ENCODE measurements around the gene SLC25A38. TPM values are rescaled to one million over a fixed set of nuclear protein-coding genes. Genes with fewer than 3 reads are reported as not detected.

SLC25A38 gene
- total and polyA plus RNA-seq, 4 donors, result 24.8 to 31.0 (median 27.4) TPM

- peaks cover 0 to 10% (median 0%) of the 10 kb centered on the region in 5 donors for H3K4me1 ChIP-seq (ENCODE audit: control insufficient read depth in 5 of 5, insufficient read depth in 5 of 5, low read length in 5 of 5)
- H3K27ac ChIP-seq (ENCODE audit: low read depth in 1 of 2, low read length in 1 of 2), result no peak overlapping the region
- WGBS, 2 donors, result 94 to 99% methylated on average over 3 of the region's 3 CpGs
- no peak for TF ChIP-seq CTCF (IDR thresholded peaks at IDR 0.05; ENCODE audit: control extremely low read depth, extremely low read depth)
- H3K27me3 ChIP-seq (ENCODE audit: control insufficient read depth in 3 of 3, insufficient read depth in 3 of 3, low read length in 2 of 3), result no peaks in the 10 kb centered on the region
- no peak overlapping the region for H3K9ac ChIP-seq (ENCODE audit: insufficient read depth in 1 of 2, low read length in 2 of 2)
- no peak for DNase-seq
- peaks cover 0 to 2% (median 0%) of the 10 kb centered on the region in 4 donors for H3K36me3 ChIP-seq (ENCODE audit: control insufficient read depth in 4 of 4, insufficient read depth in 4 of 4, low read length in 4 of 4)
- ATAC-seq (ENCODE audit: insufficient read depth, low FRiP score), result no peak
- H3K9me3 ChIP-seq (ENCODE audit: control insufficient read depth in 4 of 4, insufficient read depth in 3 of 4, low read length in 3 of 4), result no peaks in the 10 kb centered on the region
- H3K4me3 ChIP-seq, result no peak overlapping the region
These were observed 1.7 kb upstream of the SLC25A38 start for GRCh38 chr3:39381432-39381831.

- Histone ChIP-seq H3K27me3 (ENCODE audit: control insufficient read depth in 3 of 3, insufficient read depth in 3 of 3, low read length in 2 of 3) (no peaks in the 10 kb centered on the region), H3K27ac (ENCODE audit: low read depth in 1 of 2, low read length in 1 of 2) (peak overlapping the region; percentile 94 to 96), H3K4me3 (peak overlapping the region; percentile 77), H3K36me3 (ENCODE audit: control insufficient read depth in 4 of 4, insufficient read depth in 4 of 4, low read length in 4 of 4) (peaks cover 0 to 2% (median 0%) of the 10 kb centered on the region in 4 donors), H3K9me3 (ENCODE audit: control insufficient read depth in 4 of 4, insufficient read depth in 3 of 4, low read length in 3 of 4) (no peaks in the 10 kb centered on the region), H3K9ac (ENCODE audit: insufficient read depth in 1 of 2, low read length in 2 of 2) (peak overlapping the region; percentile 86 to 90), H3K4me1 (ENCODE audit: control insufficient read depth in 5 of 5, insufficient read depth in 5 of 5, low read length in 5 of 5) (peaks cover 0 to 12% (median 0%) of the 10 kb centered on the region in 5 donors)
- ATAC-seq (ENCODE audit: insufficient read depth, low FRiP score) (peak; percentile 96), DNase-seq (peak; percentile 94 to 96 (median 96))
- 1% methylated on average over 66 of the region's 66 CpGs for WGBS, 2 donors
- TF ChIP-seq CTCF (IDR thresholded peaks at IDR 0.05; ENCODE audit: control extremely low read depth, extremely low read depth), result peak; percentile 9
These were observed 903 bp downstream of the SLC25A38 start for GRCh38 chr3:39383881-39384664.

- 64 to 80% methylated on average over 14 of the region's 14 CpGs for WGBS, 2 donors
- Histone ChIP-seq H3K9ac (ENCODE audit: insufficient read depth in 1 of 2, low read length in 2 of 2) (peak overlapping the region in 1 of 2 donors; percentile 86), H3K27ac (ENCODE audit: low read depth in 1 of 2, low read length in 1 of 2) (peak overlapping the region; percentile 41 to 68), H3K27me3 (ENCODE audit: control insufficient read depth in 3 of 3, insufficient read depth in 3 of 3, low read length in 2 of 3) (no peaks in the 10 kb centered on the region), H3K4me1 (ENCODE audit: control insufficient read depth in 5 of 5, insufficient read depth in 5 of 5, low read length in 5 of 5) (peaks cover 0 to 12% (median 0%) of the 10 kb centered on the region in 5 donors), H3K4me3 (no peak overlapping the region), H3K36me3 (ENCODE audit: control insufficient read depth in 4 of 4, insufficient read depth in 4 of 4, low read length in 4 of 4) (peaks cover 0 to 4% (median under 1%) of the 10 kb centered on the region in 4 donors), H3K9me3 (ENCODE audit: control insufficient read depth in 4 of 4, insufficient read depth in 3 of 4, low read length in 3 of 4) (no peaks in the 10 kb centered on the region)
- DNase-seq (no peak), ATAC-seq (ENCODE audit: insufficient read depth, low FRiP score) (no peak)
- TF ChIP-seq CTCF (IDR thresholded peaks at IDR 0.05; ENCODE audit: control extremely low read depth, extremely low read depth), result no peak
These were observed 1.5 kb downstream of the SLC25A38 start for GRCh38 chr3:39384665-39385000.

Measured in lung (tissue), 12 donors.